Mammary microvascular endothelial cell (primary cell): ENCODE results near the gene TCAP. TPM values are rescaled to one million over a fixed set of nuclear protein-coding genes. Genes with fewer than 3 reads are reported as not detected.

Experiments used
- total RNA-seq: library from RNA; depleted of rRNA; stranded (reverse); fragments of >200 nt; gene quantifications from 2 replicates; pipeline ENCODE4 v1.2.3, GENCODE V29; 2015

The TCAP gene
- 0.15 TPM in 1 of 2 replicates, not detected in the other for total RNA-seq

DNA sequence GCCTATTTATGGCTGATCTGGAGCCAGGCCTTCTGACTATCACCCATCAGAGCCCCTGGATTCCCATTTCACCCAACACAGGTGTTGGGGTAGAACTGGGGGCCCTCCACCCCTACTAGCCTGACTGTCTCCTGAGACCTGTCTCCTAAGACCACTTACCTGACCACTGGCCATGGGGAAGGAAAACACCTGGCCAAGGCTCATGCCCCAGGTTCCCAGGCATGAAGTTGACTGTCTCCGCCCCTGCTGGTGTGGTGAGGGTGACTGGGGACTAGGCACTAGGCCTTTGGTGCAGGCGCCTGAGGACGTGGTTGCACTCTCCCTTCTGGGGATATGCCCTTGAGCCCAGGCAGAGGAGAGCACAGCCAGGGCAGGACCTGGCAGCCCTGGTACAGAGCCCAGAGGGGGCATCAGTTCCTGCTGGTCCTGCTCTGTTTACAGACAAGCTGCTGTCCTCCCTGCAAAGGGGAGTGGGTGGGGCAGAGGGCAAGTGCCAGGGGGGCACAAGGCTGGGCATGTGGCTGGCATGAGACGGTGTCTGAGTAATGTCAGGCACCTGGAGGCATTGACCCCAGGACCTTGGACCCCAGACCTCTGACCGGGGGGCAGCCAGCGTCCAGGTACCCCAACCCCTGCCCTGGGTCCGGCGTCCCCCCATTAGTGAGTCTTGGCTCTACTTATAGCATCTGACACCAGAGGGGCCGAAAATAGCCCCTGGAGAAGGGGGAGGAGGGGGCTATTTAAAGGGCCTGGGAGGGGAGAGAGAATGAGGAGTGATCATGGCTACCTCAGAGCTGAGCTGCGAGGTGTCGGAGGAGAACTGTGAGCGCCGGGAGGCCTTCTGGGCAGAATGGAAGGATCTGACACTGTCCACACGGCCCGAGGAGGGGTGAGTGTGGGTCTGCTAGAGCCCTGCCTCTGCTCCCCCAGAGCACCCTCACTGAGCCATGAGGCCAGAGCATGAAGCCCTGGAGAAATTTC, at the start of gene TCAP:
Gene TCAP (plus strand): TSS at position 769 of the 981 bp plus-strand sequence. CDS start 11 bp downstream, at position 780.

GRCh38 chr17:39626171-39627046, 38.7 kb upstream of the TCAP start, which contains the start of gene PPP1R1B:
Gene PPP1R1B, plus strand, starts transcription at chr17:39626952. Its CDS starts 441 bp downstream, at chr17:39627393.

GRCh38 chr17:39636927-39637736, 28.0 kb upstream of the TCAP start, which contains the start of gene STARD3:
Gene STARD3, plus strand, starts transcription at chr17:39637144. Its CDS starts 16,388 bp downstream, at chr17:39653532.

GRCh38 chr17:39667945-39668924, 3.1 kb downstream of the TCAP start, which contains the start of gene PNMT:
Gene PNMT, plus strand, starts transcription at chr17:39668453. Its CDS starts 23 bp downstream, at chr17:39668476.

GRCh38 chr17:39687546-39688474, 22.7 kb downstream of the TCAP start, which contains the start of gene PGAP3:
Gene PGAP3, minus strand, starts transcription at chr17:39688057. Its CDS starts 43 bp downstream, at chr17:39688014.

GRCh38 chr17:39699818-39700147, 34.6 kb downstream of the TCAP start, which contains the start of gene ERBB2:
Gene ERBB2, plus strand, starts transcription at chr17:39700064. Its CDS starts 175 bp downstream, at chr17:39700239.

Other genes starting within 250 kb of the TCAP start
- 20.2 and 21.7 TPM in 2 replicates for gene MED1, start 214.1 kb upstream of the TCAP start, total RNA-seq
- gene CDK12, start 203.9 kb upstream of the TCAP start, total RNA-seq: 21.5 and 23.2 TPM in 2 replicates
- not detected in 2 replicates for gene NEUROD2, start 57.4 kb upstream of the TCAP start, total RNA-seq
- not detected in 2 replicates for gene PPP1R1B, start 38.4 kb upstream of the TCAP start, total RNA-seq
- gene STARD3, start 28.2 kb upstream of the TCAP start, total RNA-seq: 25.6 and 34.7 TPM in 2 replicates
- 0.20 TPM in 1 of 2 replicates, not detected in the other for gene PNMT, start 3.1 kb downstream of the TCAP start, total RNA-seq
- 3.0 and 3.1 TPM in 2 replicates for gene PGAP3, start 22.7 kb downstream of the TCAP start, total RNA-seq
- gene ERBB2, start 34.7 kb downstream of the TCAP start, total RNA-seq: 12.5 and 13.5 TPM in 2 replicates
- 77.2 and 85.3 TPM in 2 replicates for gene MIEN1, start 65.2 kb downstream of the TCAP start, total RNA-seq
- 0.27 and 0.30 TPM in 2 replicates for gene GRB7, start 72.6 kb downstream of the TCAP start, total RNA-seq
- gene IKZF3, start 199.0 kb downstream of the TCAP start, total RNA-seq: not detected in 2 replicates
- gene ZPBP2, start 202.9 kb downstream of the TCAP start, total RNA-seq: not detected in 2 replicates